ENCODE data around the gene FAM193A.
"Not testable (repeated sequence)": the region's sequence is repeated elsewhere in the genome, so short reads cannot be mapped to it uniquely, and the experiment has no call there.

The FAM193A gene

GRCh38 chr4:2514944-2515343 lies 21.5 kb upstream of the FAM193A start:
- DNase-seq = not testable (repeated sequence)

DNA sequence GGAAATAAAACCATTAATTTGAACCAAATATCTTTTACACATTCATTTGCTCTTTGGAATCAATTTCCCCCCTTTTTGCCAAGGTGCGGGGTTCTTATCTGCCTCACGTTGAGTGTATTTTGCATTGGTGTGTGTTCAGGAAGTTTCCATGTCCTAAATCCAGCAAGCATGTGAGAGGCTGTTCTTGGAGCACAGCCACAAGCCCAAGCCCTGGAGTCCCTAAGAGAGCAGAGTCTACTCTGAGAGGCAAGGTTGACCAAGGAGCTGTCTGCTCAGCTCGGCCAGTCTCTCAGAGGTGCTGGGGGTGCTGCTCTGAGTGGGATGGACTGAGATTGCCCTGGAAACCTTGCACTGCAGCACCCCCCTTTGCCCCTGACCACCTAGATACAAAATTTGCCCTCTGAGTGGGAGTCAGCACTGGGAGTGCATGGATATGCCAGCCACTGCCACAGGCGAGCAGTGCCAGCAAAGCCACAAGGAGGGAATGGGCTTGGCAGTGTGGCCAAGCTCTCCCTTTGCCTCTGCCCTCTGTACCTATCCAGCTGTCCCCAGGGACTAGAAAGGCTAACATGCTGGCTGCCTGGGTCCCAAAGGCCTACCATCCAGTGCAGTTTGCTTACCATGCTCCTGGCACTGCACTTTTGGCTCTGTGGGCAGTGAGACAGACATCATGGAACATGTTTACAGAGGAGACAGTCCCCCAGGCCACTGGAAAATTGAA lies 20.5 kb upstream of the FAM193A start:
- DNase-seq = no peak

DNA sequence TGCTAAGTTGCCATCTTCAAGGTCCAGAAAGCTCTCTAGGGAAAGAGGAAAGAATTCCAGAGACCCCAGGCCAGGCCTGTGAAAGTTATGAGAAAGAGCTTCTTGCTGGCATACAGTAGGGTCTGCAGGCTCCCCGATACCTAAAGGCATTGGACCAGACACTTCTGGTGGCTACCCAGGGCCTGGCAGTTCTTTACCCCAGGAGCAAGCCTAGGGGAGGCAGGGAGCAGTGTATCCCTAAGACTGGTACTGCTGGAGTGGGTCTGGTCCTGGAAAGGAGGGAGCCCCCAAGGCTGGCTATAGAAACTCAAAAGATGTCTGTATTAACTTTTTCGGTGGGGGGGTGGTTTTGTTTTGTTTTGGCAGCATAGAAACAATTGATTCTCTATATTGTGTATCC lies 19.8 kb upstream of the FAM193A start:
- no peak for DNase-seq

GRCh38 chr4:2526559-2526958 lies 9.9 kb upstream of the FAM193A start:
- DNase-seq = no peak

DNA sequence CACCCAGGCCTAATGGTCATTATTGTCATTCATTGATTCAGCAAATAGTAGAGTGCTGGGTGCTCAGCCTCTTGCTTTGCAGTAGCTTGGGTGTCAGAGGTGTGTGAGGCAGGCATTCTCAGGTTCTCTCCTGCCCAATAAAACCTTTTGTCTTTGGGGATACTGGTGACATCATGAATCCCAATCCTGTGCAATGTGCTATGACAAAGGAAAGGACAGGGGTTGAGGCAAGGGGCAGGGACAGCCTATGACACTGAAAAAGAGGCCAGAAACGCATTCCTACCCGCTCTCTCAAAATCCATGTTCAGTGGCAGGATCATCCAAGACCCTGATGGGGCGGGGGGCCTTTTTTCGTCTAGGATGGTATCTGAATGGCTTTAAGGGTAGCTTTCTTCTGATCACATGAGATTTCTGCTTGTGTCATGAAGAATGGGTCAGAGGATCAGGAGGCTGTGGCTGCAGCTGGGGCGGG lies 1.5 kb upstream of the FAM193A start:
- DNase-seq = peak in 2 of 3 donors; percentile 10 to 12

GRCh38 chr4:2535376-2536192 lies 863 bp upstream of the FAM193A start:
- peak; percentile 67 to 80 (median 71) for DNase-seq

DNA sequence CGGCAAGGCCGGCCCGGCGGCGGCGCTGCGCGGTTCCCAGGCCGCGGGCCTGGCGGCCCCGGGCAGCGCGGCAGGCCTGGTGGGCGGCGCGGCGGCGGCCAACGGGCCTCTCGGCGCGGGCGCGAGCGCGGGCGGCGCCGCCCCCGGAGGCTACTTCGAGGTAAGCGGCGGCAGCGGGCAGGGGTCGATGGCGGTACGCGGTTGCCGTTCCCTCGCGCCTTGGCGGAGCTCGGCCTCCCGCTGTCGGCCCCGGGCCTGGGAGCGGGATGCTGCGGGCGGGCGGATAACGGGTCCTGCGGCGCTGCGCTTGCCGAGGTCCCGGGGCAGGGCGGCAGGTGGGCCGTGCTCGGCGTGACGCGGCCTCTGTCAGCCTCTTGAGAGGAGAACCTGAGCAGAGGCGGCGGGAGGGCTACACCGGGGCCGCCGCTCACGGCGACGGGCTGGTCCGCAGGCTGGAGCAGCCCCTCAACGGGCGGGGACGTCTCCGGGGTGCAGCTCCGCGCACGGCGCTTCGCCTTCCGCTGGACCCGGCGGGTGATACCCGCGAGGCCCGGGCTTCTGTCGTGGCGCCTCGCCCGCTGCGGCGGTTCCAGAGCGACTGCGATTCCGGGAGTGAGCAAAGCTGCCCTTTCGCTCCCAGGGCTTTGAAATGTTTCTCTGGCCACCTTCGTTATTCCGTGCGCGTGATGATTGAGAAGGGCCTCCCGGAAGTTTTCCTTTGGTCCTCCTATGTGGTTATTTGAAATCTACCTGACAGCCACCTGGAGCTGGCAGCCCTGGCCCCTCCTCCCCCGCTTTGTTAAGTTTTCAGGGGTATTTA lies 774 bp downstream of the FAM193A start:
- DNase-seq = peak; percentile 55 to 70 (median 61)

- not testable (repeated sequence) for DNase-seq
Observed at GRCh38 chr4:2543580-2544191, 7.2 kb downstream of the FAM193A start.

DNA sequence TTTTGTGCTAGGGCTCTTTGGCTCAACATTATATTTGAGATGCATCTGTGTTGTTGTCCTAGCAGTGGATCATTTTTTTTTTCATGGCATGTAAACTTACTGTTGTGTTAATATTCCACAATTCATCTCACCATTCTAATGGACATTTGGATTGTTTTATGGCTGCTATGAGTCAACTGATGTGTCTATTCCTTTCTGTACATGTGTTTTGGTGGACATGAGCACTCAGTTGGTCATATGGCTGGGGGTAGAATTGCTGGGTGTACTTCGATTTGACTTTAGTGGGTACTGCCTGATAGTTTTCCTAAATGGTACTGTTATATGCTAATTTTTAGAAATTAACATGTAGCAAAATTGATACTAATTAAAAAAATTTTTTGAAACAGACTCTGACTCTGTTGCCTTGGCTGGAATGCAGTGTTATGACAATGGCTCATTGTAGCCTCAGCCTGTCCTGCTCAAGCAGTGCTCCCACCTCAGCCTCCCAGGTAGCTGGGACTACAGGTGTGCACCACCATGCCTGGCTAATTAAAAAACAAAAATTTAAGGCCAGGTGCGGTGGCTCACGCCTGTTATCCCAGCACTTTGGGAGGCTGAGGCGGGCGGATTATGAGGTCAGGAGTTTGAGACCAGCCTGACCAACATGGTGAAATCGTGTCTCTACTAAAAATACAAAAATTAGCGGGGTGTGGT lies 9.0 kb downstream of the FAM193A start:
- DNase-seq = no peak

GRCh38 chr4:2546286-2546823 lies 9.9 kb downstream of the FAM193A start:
- DNase-seq = no peak

- DNase-seq = not testable (repeated sequence)
Observed at GRCh38 chr4:2546961-2547691, 10.7 kb downstream of the FAM193A start.

DNA sequence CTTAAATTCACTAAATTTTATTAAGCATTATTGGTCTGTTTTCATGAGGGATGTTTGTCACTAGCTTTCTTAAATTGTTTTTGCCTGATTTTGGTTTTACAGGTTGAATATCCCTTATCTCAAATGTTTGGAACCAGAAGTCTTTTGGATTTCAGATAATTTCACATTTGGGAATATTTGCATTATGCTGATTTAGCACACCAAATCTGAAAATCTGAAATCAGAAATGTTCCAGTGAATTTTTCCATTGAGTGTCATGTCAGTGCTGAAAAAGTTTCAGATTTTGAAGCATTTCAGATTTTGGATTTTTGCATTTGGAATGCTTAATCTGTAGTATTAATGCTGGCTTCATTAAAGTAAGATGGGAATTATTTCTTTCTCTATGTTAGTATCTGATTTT lies 14.7 kb downstream of the FAM193A start:
- no peak for DNase-seq

- DNase-seq = no peak
Observed at GRCh38 chr4:2552806-2553205, 16.4 kb downstream of the FAM193A start.

DNA sequence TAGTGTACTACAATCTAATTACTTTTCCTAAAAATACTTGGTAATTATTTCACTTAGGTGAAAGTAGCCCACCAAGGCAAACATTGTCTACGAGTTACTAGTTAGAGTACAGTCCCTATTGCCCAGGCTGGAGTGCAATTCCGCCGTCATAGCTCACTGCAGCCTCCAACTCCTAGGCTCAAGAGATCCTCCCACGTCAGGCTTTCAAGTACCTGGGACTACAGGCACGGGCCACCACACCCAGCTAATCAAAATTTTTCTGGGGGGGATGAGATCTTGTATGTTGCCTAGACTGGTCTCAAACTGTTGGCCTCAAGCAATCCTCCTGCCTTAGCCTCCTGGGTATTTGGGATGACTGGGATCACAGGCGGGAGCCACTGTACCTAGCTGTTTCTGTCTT lies 21.9 kb downstream of the FAM193A start:
- DNase-seq = no peak

- DNase-seq = no peak
Observed at GRCh38 chr4:2560167-2560566, 23.7 kb downstream of the FAM193A start.

DNA sequence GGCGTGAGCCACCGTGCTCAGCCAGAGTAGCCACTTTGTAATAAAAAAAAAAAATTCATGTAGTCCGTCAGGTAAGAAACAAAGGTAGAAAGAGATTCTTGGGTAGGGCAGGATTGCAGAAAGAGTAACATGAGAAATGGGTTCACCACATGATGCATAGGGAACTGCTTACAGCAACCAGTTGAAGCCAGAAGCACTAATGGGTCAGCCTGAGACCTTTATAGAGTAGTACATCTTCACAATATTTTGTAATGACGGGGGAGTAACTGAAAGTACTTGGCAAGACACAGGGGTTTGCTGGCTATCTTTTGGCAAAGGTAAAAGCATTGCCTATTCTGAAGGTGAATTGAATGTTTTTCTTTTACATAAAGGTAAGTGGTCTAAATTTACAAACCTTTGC lies 29.1 kb downstream of the FAM193A start:
- no peak for DNase-seq

GRCh38 chr4:2570036-2570435 lies 33.6 kb downstream of the FAM193A start:
- DNase-seq = no peak

DNA sequence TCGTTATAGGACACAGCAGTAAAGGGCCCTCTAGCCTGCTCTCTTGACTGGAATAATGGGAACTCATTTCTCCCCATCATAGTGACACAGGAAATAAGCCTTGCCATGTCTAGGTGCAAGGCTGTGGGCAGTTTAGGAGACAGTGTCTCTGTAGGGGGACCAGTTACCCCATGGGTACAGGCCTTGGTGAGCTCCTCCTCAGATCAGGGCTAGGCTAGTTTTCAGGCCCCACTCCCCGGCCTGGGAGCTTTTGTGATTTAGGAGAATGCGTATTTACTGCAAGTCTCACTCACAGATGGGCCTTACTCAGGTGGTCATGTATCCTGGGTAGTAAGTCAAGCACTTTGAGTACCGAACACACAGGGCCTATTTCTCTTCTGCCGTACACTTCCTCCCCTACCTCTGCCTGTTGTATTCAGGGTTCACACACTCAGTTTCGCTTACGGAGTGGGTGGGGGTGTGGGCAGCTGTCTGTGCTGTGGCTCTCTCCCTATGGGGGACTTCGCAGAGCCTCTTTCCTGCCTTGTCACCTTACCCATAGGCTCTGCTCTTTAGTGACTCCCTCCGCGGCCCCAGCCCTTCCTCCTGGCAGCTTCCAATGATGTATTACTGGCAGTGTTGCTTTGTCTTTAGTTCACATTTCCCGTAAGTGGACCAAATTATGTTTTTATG lies 34.2 kb downstream of the FAM193A start:
- peak; percentile 47 to 71 (median 64) for DNase-seq

DNA sequence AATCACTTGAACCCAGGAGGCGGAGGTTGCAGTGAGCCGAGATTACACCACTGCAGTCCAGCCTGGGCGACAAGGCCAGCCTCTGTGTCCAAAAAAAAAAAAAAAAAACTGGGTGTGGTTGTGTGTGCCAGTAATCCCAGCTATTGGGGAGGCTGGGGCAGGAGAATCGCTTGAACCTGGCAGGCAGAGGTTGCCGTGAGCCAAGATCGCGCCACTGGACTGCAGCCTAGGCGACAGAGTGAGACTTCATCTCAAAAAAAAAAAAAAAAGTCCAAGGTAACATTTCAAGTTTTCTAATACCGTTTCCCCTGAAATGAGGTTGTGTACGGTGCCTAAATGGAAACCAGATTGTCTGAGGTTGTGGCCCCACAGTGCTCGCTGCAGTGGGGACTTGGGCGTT lies 35.6 kb downstream of the FAM193A start:
- no peak for DNase-seq

- peak; percentile 28 to 57 (median 55) for DNase-seq
Observed at GRCh38 chr4:2572866-2573265, 36.4 kb downstream of the FAM193A start.

Measured in suppressor macrophage treated with lipopolysaccharide for 1 hour (primary cell).